Measurements from ENCODE around the gene DGCR6L. TPM values are rescaled to one million over a fixed set of nuclear protein-coding genes. Genes with fewer than 3 reads are reported as not detected.
"Not testable (repeated sequence)": the region's sequence is repeated elsewhere in the genome, so short reads cannot be mapped to it uniquely, and the experiment has no call there.

The DGCR6L gene
- polyA plus RNA-seq, 1 donor: 46.7 TPM

DNA sequence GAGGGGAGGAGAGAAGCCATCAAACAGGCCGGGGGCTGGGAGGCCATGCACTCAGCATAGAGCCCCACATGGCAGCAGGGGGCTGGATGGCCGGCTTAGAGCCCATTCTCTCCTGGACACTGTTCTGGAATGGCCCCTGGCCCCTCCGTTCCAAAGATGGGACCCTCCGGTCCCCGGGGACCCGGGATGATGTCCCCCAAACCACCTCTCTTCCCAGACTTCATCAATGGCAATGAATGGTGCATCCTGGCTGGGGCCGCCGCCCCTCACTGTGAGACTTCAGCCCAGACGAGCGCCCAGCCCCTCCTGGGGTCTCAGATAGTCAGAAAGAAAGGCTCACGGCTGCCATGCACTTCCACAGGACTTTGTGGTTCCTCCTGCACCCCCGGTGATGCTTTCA, 38.0 kb downstream of the DGCR6L start:
- Histone ChIP-seq H3K27ac (ENCODE audit: low read length) (no peak overlapping the region), H3K9me3 (ENCODE audit: control insufficient read depth, low read depth, low read length) (no peaks in the 10 kb centered on the region), H3K4me3 (ENCODE audit: low read length) (no peak overlapping the region), H3K27me3 (ENCODE audit: control insufficient read depth, insufficient read depth, low read length) (no peaks in the 10 kb centered on the region), H3K4me1 (ENCODE audit: control insufficient read depth, insufficient read depth, low read length) (no peaks in the 10 kb centered on the region), H3K36me3 (ENCODE audit: control insufficient read depth, insufficient read depth, low read length) (no peaks in the 10 kb centered on the region)
- WGBS (ENCODE audit: insufficient coverage, low lambda C conversion rate): no CpG with 5 or more reads among the region's 12 CpGs
- no peak for DNase-seq

DNA sequence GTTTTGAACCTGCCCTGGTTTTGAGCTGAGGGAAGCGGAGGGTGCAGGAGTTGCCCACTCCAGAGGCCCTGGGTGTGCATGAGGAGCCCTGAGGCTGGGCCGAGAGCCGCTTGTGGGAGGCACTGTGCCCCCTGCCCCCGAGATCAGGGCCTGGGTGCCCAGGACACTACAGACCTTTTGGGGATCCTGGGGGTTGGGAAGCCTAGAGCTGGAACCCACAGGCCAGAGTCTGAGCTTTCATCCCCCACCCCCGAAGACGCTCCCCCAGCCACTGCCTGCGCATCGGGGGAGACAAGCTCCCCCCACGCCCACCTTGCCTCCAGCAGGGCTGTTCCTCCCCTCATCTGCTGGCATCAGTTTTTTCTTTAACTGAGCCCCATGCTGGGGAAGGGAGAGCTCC, 38.4 kb downstream of the DGCR6L start:
- not testable (repeated sequence) for H3K27ac ChIP-seq (ENCODE audit: low read length); H3K36me3 ChIP-seq (ENCODE audit: control insufficient read depth, insufficient read depth, low read length); H3K9me3 ChIP-seq (ENCODE audit: control insufficient read depth, low read depth, low read length); DNase-seq; H3K4me1 ChIP-seq (ENCODE audit: control insufficient read depth, insufficient read depth, low read length); H3K4me3 ChIP-seq (ENCODE audit: low read length); H3K27me3 ChIP-seq (ENCODE audit: control insufficient read depth, insufficient read depth, low read length)
- no CpG with 5 or more reads among the region's 9 CpGs for WGBS (ENCODE audit: insufficient coverage, low lambda C conversion rate)

DNA sequence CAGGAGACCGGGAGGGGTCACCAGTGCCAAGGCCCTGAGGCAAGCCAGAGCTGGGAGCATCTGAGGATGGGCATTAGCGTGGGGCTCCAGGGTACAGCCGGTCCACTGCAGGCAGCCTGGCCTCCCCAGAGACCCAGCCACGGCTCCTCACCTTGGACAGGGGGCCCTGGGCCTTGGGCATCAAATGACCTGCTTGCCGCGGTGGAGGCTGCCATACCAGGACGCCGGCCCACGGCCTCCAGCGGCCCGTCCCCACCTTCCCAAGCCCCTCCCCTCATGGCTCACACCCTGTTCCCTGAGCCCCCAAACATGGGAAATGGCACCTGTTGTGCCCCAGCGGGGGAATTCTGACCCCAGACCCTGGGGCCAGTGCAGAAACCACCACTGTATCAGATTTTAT, 39.0 kb downstream of the DGCR6L start:
- WGBS (ENCODE audit: insufficient coverage, low lambda C conversion rate): no CpG with 5 or more reads among the region's 12 CpGs
- H3K4me3 ChIP-seq (ENCODE audit: low read length): no peak overlapping the region
- no peak for DNase-seq
- H3K4me1 ChIP-seq (ENCODE audit: control insufficient read depth, insufficient read depth, low read length): no peaks in the 10 kb centered on the region
- no peaks in the 10 kb centered on the region for H3K36me3 ChIP-seq (ENCODE audit: control insufficient read depth, insufficient read depth, low read length)
- H3K27me3 ChIP-seq (ENCODE audit: control insufficient read depth, insufficient read depth, low read length): no peaks in the 10 kb centered on the region
- H3K9me3 ChIP-seq (ENCODE audit: control insufficient read depth, low read depth, low read length): no peaks in the 10 kb centered on the region
- no peak overlapping the region for H3K27ac ChIP-seq (ENCODE audit: low read length)

DNA sequence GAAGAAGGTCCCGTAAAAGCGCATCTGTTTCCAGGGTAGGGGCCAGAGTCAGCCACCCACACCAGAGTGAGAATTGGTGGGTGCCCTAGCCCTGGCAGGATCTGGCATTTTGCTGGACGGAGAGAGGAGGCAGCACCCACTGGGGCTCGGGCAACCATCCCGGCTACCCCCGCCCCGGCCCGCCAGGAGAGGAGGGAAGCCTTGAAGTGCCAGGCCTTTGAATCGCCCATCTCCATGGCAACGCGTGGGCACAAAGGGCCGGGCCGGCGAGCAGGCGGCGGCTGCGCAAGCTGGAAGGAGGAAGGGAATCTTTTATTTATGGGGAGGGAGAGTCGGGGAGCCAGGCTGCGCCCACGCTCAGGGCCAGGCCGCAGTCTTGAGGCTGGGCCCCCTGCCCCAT, 39.7 kb downstream of the DGCR6L start:
- not testable (repeated sequence) for H3K9me3 ChIP-seq (ENCODE audit: control insufficient read depth, low read depth, low read length); H3K36me3 ChIP-seq (ENCODE audit: control insufficient read depth, insufficient read depth, low read length); DNase-seq; H3K27me3 ChIP-seq (ENCODE audit: control insufficient read depth, insufficient read depth, low read length); H3K27ac ChIP-seq (ENCODE audit: low read length); H3K4me1 ChIP-seq (ENCODE audit: control insufficient read depth, insufficient read depth, low read length); H3K4me3 ChIP-seq (ENCODE audit: low read length)
- WGBS (ENCODE audit: insufficient coverage, low lambda C conversion rate): no CpG with 5 or more reads among the region's 21 CpGs

DNA sequence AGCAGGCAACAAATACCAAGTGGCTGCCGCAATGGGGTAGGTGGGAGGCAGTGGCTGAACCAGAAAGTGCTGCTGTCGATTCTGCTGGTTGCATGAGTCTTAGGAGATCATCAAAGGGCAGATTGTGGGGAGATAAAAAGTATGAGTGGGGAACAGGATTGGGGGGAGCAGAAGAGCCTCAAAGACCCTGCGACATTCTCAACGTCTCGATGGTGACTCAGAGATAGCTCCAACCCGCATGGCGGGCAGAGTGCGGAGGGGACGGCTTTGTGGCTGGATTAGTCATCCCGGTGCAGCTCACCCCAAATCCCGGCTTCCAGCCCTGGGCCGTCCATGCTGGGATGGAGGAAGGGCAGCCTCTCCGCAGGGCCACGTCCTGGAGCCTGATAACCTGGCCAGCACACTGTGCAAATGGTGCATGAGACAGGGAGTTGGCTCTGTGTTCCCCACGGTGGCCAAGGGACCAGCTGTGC, 40.2 kb downstream of the DGCR6L start:
- Histone ChIP-seq H3K4me1 (ENCODE audit: control insufficient read depth, insufficient read depth, low read length) (no peaks in the 10 kb centered on the region), H3K27me3 (ENCODE audit: control insufficient read depth, insufficient read depth, low read length) (no peaks in the 10 kb centered on the region), H3K27ac (ENCODE audit: low read length) (no peak overlapping the region), H3K9me3 (ENCODE audit: control insufficient read depth, low read depth, low read length) (no peaks in the 10 kb centered on the region), H3K36me3 (ENCODE audit: control insufficient read depth, insufficient read depth, low read length) (no peaks in the 10 kb centered on the region), H3K4me3 (ENCODE audit: low read length) (no peak overlapping the region)
- WGBS (ENCODE audit: insufficient coverage, low lambda C conversion rate): no CpG with 5 or more reads among the region's 15 CpGs
- no peak for DNase-seq

DNA sequence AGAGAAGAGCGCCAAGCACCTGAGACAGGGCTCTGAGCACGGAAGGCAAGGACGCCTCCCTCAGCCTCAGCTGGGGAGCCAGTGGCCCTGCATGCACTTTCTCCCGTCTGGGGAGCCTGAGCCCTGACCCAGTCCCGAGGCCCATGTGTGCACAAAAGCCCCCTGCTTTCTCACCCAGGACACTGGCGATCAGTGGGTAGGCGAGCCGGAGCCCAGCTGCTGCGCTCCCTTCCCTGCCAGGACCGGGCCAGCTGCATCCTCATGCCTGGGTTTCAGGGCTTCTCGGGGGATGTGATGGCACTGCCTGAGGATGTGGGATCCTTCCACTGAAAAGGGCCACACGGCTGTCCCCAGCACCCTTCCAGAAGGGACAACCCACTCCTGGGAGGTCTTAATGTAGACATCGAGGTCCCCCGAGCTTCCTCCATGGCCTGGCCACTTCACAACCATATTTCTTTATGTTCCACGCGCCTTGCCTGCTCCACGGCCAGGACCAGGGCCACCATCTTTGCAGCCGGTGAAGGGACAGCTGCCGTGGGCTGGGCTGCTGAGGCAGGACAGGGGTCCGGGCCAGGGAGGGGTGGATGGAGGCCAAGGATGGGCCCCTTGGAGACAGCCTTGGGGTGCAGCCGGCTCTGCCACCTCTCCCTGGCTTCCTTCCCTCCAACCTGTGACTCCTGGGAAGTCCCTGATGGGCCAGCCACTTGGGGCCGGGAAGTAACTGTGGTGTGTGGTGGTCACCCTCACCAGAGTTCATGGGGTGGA, 41.0 kb downstream of the DGCR6L start:
- not testable (repeated sequence) for H3K4me3 ChIP-seq (ENCODE audit: low read length); H3K4me1 ChIP-seq (ENCODE audit: control insufficient read depth, insufficient read depth, low read length); DNase-seq; H3K36me3 ChIP-seq (ENCODE audit: control insufficient read depth, insufficient read depth, low read length); H3K27me3 ChIP-seq (ENCODE audit: control insufficient read depth, insufficient read depth, low read length); H3K9me3 ChIP-seq (ENCODE audit: control insufficient read depth, low read depth, low read length); H3K27ac ChIP-seq (ENCODE audit: low read length)
- WGBS (ENCODE audit: insufficient coverage, low lambda C conversion rate): no CpG with 5 or more reads among the region's 22 CpGs

DNA sequence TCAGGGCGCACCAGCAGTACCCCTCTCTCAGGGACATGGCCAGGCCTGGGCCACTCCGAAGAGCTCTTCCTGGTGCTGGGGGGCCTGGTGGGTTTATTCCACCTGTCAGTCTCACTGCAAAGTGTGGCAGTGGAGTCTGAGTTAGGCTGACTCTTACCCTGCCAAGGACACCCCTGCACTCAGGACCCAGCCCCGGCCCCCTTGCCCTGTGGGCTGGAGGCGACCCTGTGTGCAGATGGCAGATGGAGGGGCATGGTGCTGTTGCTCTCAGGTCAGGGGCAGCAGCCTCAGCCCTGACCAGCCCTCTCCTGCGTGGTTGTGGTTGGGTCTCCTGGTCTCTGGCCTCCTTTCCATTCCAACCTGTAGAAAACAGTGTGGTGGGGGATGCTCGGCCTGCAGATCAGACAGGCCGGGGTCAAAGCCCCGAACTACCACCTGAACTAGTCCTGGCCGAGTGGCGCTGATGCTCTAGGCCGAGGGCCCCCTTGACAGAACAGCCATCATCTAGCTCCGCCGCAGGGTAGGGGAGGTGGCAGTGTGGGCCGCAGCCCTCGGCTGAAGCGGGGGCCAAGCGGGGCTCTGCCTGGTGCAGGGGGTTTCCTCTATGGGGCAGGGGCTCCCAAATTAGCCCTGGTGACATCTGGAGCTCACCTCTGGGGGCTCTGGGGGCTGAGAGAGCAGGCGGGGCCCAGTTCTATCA, 41.8 kb downstream of the DGCR6L start:
- not testable (repeated sequence) for H3K4me1 ChIP-seq (ENCODE audit: control insufficient read depth, insufficient read depth, low read length); H3K27ac ChIP-seq (ENCODE audit: low read length); H3K27me3 ChIP-seq (ENCODE audit: control insufficient read depth, insufficient read depth, low read length); H3K36me3 ChIP-seq (ENCODE audit: control insufficient read depth, insufficient read depth, low read length); DNase-seq; H3K9me3 ChIP-seq (ENCODE audit: control insufficient read depth, low read depth, low read length); H3K4me3 ChIP-seq (ENCODE audit: low read length)
- no CpG with 5 or more reads among the region's 18 CpGs for WGBS (ENCODE audit: insufficient coverage, low lambda C conversion rate)

DNA sequence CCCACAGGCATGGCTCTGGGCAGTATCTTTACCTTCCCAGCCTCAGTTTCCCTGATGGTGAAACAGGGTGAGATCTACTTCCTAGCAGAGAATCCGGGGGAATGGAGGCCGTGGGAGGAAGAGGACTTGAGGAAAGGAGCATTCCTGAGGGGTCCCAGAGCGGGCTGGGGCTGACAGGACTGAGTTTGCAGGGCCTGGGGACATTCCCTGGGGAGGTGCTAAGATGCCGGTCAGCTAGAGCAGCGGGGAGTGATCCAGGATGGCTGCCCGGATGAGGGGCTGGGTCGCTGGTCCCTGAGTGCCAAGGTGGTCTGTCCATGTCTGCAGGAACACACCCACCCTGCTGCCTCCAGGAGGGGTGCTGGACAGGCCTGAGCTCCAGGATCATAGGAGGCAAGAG, 43.4 kb downstream of the DGCR6L start:
- no CpG with 5 or more reads among the region's 7 CpGs for WGBS (ENCODE audit: insufficient coverage, low lambda C conversion rate)
- DNase-seq: no peak
- Histone ChIP-seq H3K27me3 (ENCODE audit: control insufficient read depth, insufficient read depth, low read length) (no peaks in the 10 kb centered on the region), H3K4me1 (ENCODE audit: control insufficient read depth, insufficient read depth, low read length) (no peaks in the 10 kb centered on the region), H3K4me3 (ENCODE audit: low read length) (no peak overlapping the region), H3K9me3 (ENCODE audit: control insufficient read depth, low read depth, low read length) (no peaks in the 10 kb centered on the region), H3K27ac (ENCODE audit: low read length) (no peak overlapping the region), H3K36me3 (ENCODE audit: control insufficient read depth, insufficient read depth, low read length) (no peaks in the 10 kb centered on the region)

DNA sequence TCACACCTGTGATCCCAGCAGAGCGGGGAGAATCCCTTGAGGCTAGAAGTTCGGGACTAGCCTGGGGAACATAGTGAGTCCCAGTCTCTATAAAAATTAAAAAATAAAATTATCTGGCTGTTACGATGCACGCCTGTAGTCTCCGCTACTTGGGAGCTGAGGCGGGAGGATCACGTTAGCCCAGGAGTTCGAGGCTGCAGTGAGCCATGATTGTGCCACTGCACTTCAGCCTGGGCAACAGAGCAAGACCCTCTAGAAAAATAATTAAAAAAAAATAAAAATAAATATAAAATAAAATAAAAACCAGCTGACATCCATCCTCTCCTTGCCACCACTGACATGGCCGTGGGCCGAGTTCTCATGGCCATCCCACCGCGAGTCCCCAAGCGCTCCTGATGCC, 44.0 kb downstream of the DGCR6L start:
- no peak overlapping the region for H3K4me3 ChIP-seq (ENCODE audit: low read length)
- no peaks in the 10 kb centered on the region for H3K9me3 ChIP-seq (ENCODE audit: control insufficient read depth, low read depth, low read length)
- no peaks in the 10 kb centered on the region for H3K27me3 ChIP-seq (ENCODE audit: control insufficient read depth, insufficient read depth, low read length)
- H3K36me3 ChIP-seq (ENCODE audit: control insufficient read depth, insufficient read depth, low read length): no peaks in the 10 kb centered on the region
- 100% methylated on average over 1 of the region's 13 CpGs for WGBS (ENCODE audit: insufficient coverage, low lambda C conversion rate)
- no peaks in the 10 kb centered on the region for H3K4me1 ChIP-seq (ENCODE audit: control insufficient read depth, insufficient read depth, low read length)
- no peak for DNase-seq
- H3K27ac ChIP-seq (ENCODE audit: low read length): no peak overlapping the region

DNA sequence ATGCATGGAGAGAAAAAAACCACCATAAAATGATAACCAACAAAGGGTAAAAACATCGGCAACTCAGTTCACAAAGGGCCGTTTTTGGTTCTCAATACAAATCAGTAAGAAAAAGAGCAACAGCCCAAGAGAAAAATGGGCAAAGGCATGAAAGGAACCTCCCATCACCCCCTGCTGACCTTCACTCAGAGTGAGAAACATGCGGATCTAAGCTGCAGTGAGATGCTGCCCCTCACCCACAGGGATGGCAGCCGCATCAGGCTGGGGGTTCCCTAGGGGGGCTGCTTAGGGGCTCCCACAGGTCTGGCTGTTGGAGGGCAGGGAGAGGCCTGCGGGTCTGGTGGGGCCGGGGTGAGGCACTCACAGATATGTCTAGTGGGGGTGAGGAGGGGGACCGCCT, 44.5 kb downstream of the DGCR6L start:
- not testable (repeated sequence) for H3K27me3 ChIP-seq (ENCODE audit: control insufficient read depth, insufficient read depth, low read length); H3K4me3 ChIP-seq (ENCODE audit: low read length); H3K36me3 ChIP-seq (ENCODE audit: control insufficient read depth, insufficient read depth, low read length); H3K27ac ChIP-seq (ENCODE audit: low read length); H3K9me3 ChIP-seq (ENCODE audit: control insufficient read depth, low read depth, low read length); H3K4me1 ChIP-seq (ENCODE audit: control insufficient read depth, insufficient read depth, low read length); DNase-seq
- no CpG with 5 or more reads among the region's 7 CpGs for WGBS (ENCODE audit: insufficient coverage, low lambda C conversion rate)

DNA sequence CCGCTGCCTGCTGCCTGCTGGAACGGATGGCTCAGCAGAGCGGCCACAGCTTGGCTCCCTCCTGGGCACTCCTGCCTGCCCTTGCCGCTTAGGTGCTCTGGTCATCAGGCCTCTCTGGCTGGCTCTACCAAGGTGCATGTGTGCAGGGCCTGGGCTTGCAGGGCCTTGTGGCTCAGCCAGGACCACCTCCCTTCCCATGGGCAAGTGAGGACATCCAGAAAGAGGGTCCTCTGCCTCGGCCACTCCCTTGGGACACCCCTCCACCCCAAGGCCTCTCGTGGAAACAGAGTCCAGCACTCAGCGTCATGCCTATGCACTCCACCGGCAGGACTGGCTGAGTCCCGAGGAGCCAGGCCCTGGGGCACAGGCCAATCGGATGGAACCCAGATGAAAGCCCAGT, 45.5 kb downstream of the DGCR6L start:
- not testable (repeated sequence) for H3K27ac ChIP-seq (ENCODE audit: low read length); H3K9me3 ChIP-seq (ENCODE audit: control insufficient read depth, low read depth, low read length); H3K27me3 ChIP-seq (ENCODE audit: control insufficient read depth, insufficient read depth, low read length); H3K36me3 ChIP-seq (ENCODE audit: control insufficient read depth, insufficient read depth, low read length); H3K4me3 ChIP-seq (ENCODE audit: low read length); H3K4me1 ChIP-seq (ENCODE audit: control insufficient read depth, insufficient read depth, low read length); DNase-seq
- no CpG with 5 or more reads among the region's 10 CpGs for WGBS (ENCODE audit: insufficient coverage, low lambda C conversion rate)
